Thyroid gland (tissue), 4 donors: ENCODE measurements around the gene B9D1. TPM values are rescaled to one million over a fixed set of nuclear protein-coding genes. Genes with fewer than 3 reads are reported as not detected.

Experiments used
- DNase-seq, 2 donors: peaks; one replicate each; pipeline ENCODE4 v3.0.0-alpha.2; 2019
- H3K27ac ChIP-seq, 3 donors: fragments of 200-600 bp; sonication (generic); 1 replicate in 2 of 3; 2 replicates in 1 of 3; pipeline ENCODE4 v1.5.1; 2016 to 2019; ENCODE audit warnings: mild to moderate bottlenecking in 1 of 3, moderate library complexity in 1 of 3
- H3K27me3 ChIP-seq: fragments of 200-600 bp; sonication (generic); one replicate; pipeline ENCODE4 v1.5.1; 2019
- H3K36me3 ChIP-seq, 2 donors: fragments of 200-600 bp; sonication (generic); one replicate each; pipeline ENCODE4 v1.5.1; 2016 to 2019
- H3K4me1 ChIP-seq, 2 donors: fragments of 200-600 bp; sonication (generic); one replicate each; pipeline ENCODE4 v1.5.1; 2017 to 2019
- H3K4me3 ChIP-seq, 3 donors: fragments of 200-600 bp; sonication (generic); replicated peaks in 1 of 3; 1 replicate in 2 of 3; 2 replicates in 1 of 3; pipeline ENCODE4 v1.5.1; 2016; ENCODE audit warnings: mild to moderate bottlenecking in 1 of 3
- H3K9me3 ChIP-seq: fragments of 200-600 bp; sonication (generic); one replicate; pipeline ENCODE4 v1.5.1; 2017
- POLR2A ChIP-seq, 2 donors: fragments of 450-650 bp; IDR thresholded peaks; one replicate each; pipeline ENCODE4 v1.6.1; 2017; ENCODE audit warnings: antibody characterized with exemption in 2 of 2, mild to moderate bottlenecking in 2 of 2, moderate library complexity in 1 of 2
- WGBS, 2 donors: methylation state at CpG; one replicate each; pipeline ENCODE4 v1.1.5; 2017; 5-methylcytosine and 5-hydroxymethylcytosine counted together
- intact Hi-C: fragments of 100-400 bp; cut with DNase I; formaldehyde crosslinking; loops from one replicate; pipeline ENCODE4 v1.15.1; 2023
- total RNA-seq, 4 donors: library from RNA; depleted of rRNA; stranded (reverse); fragments of >200 nt; gene quantifications; one replicate each; pipeline ENCODE4 v1.2.3, GENCODE V29; 2016
- TF ChIP-seq, protein P1 (sequence below), 6 experiments: fragments of 200-600 bp in 3 of 6; fragments of 450-650 bp in 3 of 6; sonication (generic) in 3 of 6; IDR thresholded peaks; one replicate each; pipeline ENCODE4 v1.5.1; 2016 to 2019; ENCODE audit warnings: antibody characterized with exemption in 6 of 6, mild to moderate bottlenecking in 2 of 6, inconsistent platforms in 1 of 6, moderate library complexity in 1 of 6

Gene B9D1
- total RNA-seq, 4 donors from 2014 or later = 45.0 to 104 (median 90.3) TPM

DNA sequence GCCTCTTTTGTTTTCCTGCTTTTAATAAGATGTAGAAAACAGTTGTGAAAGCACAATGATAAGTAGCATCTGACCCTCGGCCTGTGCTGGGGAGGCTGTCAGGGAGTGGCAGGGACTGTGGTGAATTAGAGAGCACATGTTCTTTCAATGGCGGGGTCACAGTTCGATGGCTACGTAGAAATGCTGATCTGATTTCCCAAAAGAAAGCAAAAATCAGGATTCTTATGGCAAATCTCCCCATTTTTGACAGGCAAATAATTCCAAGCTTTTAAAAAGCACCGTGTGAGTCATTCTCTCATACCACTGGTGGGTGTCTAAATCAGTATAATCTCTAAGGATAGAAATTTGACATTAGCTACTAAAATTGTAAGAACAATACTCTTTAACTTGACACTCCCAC lies 11.6 kb upstream of the B9D1 start:
- no peak for DNase-seq
- H3K4me3 ChIP-seq = no peak overlapping the region
- H3K27me3 ChIP-seq = no peaks in the 10 kb centered on the region
- H3K27ac ChIP-seq = no peak overlapping the region
- 90% methylated on average over 5 of the region's 5 CpGs for WGBS, 2 donors
- H3K36me3 ChIP-seq = no peaks in the 10 kb centered on the region
- peaks cover 5 to 7% of the 10 kb centered on the region in 2 donors for H3K4me1 ChIP-seq
- intact Hi-C loops = no loop called here
- TF ChIP-seq, protein P1, sequence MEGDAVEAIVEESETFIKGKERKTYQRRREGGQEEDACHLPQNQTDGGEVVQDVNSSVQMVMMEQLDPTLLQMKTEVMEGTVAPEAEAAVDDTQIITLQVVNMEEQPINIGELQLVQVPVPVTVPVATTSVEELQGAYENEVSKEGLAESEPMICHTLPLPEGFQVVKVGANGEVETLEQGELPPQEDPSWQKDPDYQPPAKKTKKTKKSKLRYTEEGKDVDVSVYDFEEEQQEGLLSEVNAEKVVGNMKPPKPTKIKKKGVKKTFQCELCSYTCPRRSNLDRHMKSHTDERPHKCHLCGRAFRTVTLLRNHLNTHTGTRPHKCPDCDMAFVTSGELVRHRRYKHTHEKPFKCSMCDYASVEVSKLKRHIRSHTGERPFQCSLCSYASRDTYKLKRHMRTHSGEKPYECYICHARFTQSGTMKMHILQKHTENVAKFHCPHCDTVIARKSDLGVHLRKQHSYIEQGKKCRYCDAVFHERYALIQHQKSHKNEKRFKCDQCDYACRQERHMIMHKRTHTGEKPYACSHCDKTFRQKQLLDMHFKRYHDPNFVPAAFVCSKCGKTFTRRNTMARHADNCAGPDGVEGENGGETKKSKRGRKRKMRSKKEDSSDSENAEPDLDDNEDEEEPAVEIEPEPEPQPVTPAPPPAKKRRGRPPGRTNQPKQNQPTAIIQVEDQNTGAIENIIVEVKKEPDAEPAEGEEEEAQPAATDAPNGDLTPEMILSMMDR (IDR thresholded peaks at IDR 0.05) = no peak
- TF ChIP-seq POLR2A (IDR thresholded peaks at IDR 0.05) = no peak
- no peaks in the 10 kb centered on the region for H3K9me3 ChIP-seq

DNA sequence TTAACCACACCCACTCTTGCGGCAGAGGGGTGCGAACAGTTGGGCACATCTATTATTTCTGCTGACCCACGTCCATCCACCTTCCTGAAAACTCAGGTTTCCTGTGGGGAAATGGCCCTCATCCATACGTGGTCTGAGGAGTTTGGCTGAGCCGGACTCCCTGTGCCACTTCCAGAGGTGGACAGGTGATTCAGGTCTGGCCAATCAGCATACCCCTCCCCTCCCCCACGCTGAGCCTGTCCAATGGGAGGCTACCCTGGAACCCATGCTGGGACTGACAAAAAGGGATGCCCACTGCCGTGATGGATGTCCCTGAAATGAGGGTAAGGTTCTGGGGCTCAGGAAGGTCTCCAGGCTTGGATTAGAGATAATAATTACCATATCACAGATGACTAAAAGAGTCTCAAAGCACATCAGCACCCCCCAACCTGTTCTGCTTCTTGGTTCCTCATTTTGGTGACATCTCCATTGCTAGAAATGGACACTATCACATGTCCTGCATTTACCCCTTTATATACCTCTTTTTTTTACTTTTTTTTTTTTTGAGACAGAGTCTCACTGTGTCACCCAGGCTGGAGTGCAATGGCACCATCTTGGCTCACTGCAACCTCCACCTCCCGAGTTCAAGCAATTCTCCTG lies 10.5 kb upstream of the B9D1 start:
- no peaks in the 10 kb centered on the region for H3K27me3 ChIP-seq
- no peak for DNase-seq
- peaks cover 0 to 3% of the 10 kb centered on the region in 2 donors for H3K4me1 ChIP-seq
- H3K9me3 ChIP-seq = no peaks in the 10 kb centered on the region
- H3K4me3 ChIP-seq = no peak overlapping the region
- H3K27ac ChIP-seq = no peak overlapping the region
- 87 to 89% methylated on average over 8 of the region's 8 CpGs for WGBS, 2 donors
- intact Hi-C loops = no loop called here
- H3K36me3 ChIP-seq = no peaks in the 10 kb centered on the region
- TF ChIP-seq, protein P1 (IDR thresholded peaks at IDR 0.05) = no peak
- no peak for TF ChIP-seq POLR2A (IDR thresholded peaks at IDR 0.05)

DNA sequence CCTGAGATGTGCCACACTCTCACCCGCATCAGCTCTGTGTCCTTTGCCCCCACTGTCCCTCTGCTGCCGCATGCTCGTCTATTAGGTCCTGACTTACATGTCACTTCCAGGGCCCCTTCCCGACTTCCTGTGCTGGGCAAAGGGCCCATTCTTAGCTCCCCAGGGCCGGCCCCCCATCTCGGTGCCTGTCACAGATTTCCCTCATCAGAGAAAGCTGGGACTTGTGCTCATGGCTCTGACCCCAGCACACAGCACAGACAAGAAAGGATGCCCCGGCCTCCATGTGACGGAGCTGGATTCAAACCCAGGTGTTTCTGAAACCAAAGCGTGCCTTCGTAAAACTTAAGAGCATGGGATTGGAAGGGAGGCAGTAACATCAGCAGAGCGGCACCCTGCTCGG lies 9.9 kb upstream of the B9D1 start:
- TF ChIP-seq, protein P1 (IDR thresholded peaks at IDR 0.05) = no peak
- no peak for TF ChIP-seq POLR2A (IDR thresholded peaks at IDR 0.05)
- 88 to 89% methylated on average over 12 of the region's 12 CpGs for WGBS, 2 donors
- Histone ChIP-seq H3K36me3 (no peaks in the 10 kb centered on the region), H3K27me3 (no peaks in the 10 kb centered on the region), H3K9me3 (no peaks in the 10 kb centered on the region), H3K4me1 (peaks cover 0 to 3% of the 10 kb centered on the region in 2 donors), H3K4me3 (no peak overlapping the region), H3K27ac (no peak overlapping the region)
- intact Hi-C loops = no loop called here
- DNase-seq = no peak

DNA sequence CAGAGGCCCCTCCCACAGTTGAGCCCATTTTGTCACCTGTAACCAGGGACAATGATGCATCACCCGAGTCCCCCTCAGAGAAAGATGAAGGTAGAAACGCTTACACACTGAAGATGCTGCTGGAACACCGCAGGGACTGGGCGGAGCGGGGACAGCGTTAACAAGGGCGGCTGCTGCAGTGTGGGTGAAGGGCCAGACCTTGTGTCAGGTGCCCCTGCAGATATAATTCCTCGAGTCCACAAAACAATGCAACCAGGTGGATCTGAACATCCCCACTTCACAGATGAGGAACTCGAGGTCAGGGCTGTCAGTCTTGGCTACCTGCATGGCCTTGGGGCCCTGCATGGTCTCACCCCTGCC lies 9.5 kb upstream of the B9D1 start:
- H3K27ac ChIP-seq = no peak overlapping the region
- TF ChIP-seq POLR2A (IDR thresholded peaks at IDR 0.05) = no peak
- TF ChIP-seq, protein P1 (IDR thresholded peaks at IDR 0.05) = no peak
- H3K4me1 ChIP-seq = peaks cover 0 to 3% of the 10 kb centered on the region in 2 donors
- 83 to 89% methylated on average over 9 of the region's 9 CpGs for WGBS, 2 donors
- DNase-seq = no peak
- no peak overlapping the region for H3K4me3 ChIP-seq
- H3K27me3 ChIP-seq = no peaks in the 10 kb centered on the region
- H3K36me3 ChIP-seq = no peaks in the 10 kb centered on the region
- no peaks in the 10 kb centered on the region for H3K9me3 ChIP-seq
- intact Hi-C loops = no loop called here

DNA sequence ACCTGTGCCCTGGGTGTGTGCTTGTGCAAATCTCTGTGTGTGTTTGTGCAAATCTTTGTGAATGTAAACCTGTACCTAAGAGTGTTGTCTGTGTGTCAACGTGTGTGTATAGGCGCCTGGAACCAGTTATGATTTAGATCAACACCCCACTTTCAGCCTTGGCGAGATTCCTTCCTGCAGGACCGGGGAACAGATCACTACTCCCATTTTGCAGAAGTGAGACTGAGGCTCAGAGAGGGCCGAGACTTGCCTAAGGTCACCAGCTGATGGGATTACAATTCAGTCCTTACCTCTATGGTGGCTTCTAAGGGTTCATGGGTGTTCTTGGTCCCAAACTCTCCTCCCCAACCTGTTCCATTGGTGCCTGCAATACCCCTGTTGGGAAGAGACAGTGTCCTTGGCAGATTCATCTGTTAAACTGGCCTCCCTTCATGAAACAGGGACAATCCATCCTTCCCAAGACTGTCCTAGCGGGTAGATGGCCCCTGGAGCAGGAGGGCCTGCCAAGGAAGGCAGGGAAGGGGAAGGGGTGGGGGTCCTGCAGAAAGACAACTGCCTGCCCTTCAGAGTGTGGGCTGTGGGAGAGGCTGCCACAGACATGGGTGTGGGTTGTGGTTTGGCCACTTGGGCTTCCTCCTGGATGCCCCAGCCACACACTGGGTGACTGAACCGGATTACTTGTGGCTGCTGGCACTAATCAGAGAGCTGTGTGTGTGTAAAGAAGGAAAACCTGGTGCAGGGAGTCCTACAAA lies 8.9 kb upstream of the B9D1 start:
- intact Hi-C loops = no loop called here
- no peak for DNase-seq

More for the DNA sequence above, 8.9 kb upstream of the B9D1 start:
- H3K4me1 ChIP-seq = peaks cover 0 to 3% of the 10 kb centered on the region in 2 donors
- H3K27me3 ChIP-seq = no peaks in the 10 kb centered on the region
- H3K36me3 ChIP-seq = no peaks in the 10 kb centered on the region
- no peak overlapping the region for H3K27ac ChIP-seq
- no peak overlapping the region for H3K4me3 ChIP-seq
- 89 to 94% methylated on average over 6 to 7 of the region's 7 CpGs for WGBS, 2 donors
- TF ChIP-seq, protein P1 (IDR thresholded peaks at IDR 0.05) = no peak
- TF ChIP-seq POLR2A (IDR thresholded peaks at IDR 0.05) = no peak
- H3K9me3 ChIP-seq = no peaks in the 10 kb centered on the region
